Osteoblast (primary cell): Measurements from ENCODE around the gene ISOC1. TPM values are rescaled to one million over a fixed set of nuclear protein-coding genes. Genes with fewer than 3 reads are reported as not detected.

ENCODE experiments used
- DNase-seq: peaks from one replicate; pipeline ENCODE4 v3.0.0; 2011; ENCODE audit warnings: low spot score, mixed read lengths; ENCODE audit not compliant: insufficient read length; ENCODE audit errors: missing footprints
- H2AFZ ChIP-seq: 2 replicates; pipeline ENCODE4 v1.6.0; 2011; ENCODE audit warnings: mild to moderate bottlenecking, low read length
- H3K27ac ChIP-seq: 2 replicates; pipeline ENCODE4 v1.5.1; 2011; ENCODE audit warnings: mild to moderate bottlenecking, low read depth, low read length, moderate library complexity
- H3K27me3 ChIP-seq: 2 replicates; pipeline ENCODE4 v1.6.0; 2012; ENCODE audit warnings: mild to moderate bottlenecking, control low read depth, inconsistent platforms, low read length, moderate library complexity; ENCODE audit not compliant: insufficient read depth
- H3K36me3 ChIP-seq: 2 replicates; pipeline ENCODE4 v1.5.1; 2011; ENCODE audit warnings: mild to moderate bottlenecking, low read length, control low read depth, moderate library complexity; ENCODE audit not compliant: insufficient read depth
- H3K4me1 ChIP-seq: 2 replicates; pipeline ENCODE4 v1.5.1; 2011; ENCODE audit warnings: mild to moderate bottlenecking, low read length, control low read depth, moderate library complexity; ENCODE audit not compliant: insufficient read depth
- H3K4me2 ChIP-seq: 2 replicates; pipeline ENCODE4 v1.6.0; 2011; ENCODE audit warnings: mild to moderate bottlenecking, low read length; ENCODE audit not compliant: insufficient read depth
- H3K4me3 ChIP-seq: fragments of 200-600 bp; sonication (generic); 3 replicates; pipeline ENCODE4 v1.5.1; 2012; ENCODE audit warnings: mild to moderate bottlenecking, low read length, inconsistent platforms; ENCODE audit not compliant: insufficient read depth
- H3K79me2 ChIP-seq: 2 replicates; pipeline ENCODE4 v1.6.0; 2012; ENCODE audit warnings: mild to moderate bottlenecking, low read length, control low read depth, inconsistent platforms; ENCODE audit not compliant: insufficient read depth
- H3K9me3 ChIP-seq: 2 replicates; pipeline ENCODE4 v1.5.1; 2011; ENCODE audit warnings: low read depth, low read length, control low read depth
- H4K20me1 ChIP-seq: 2 replicates; pipeline ENCODE4 v1.6.0; 2012; ENCODE audit warnings: mild to moderate bottlenecking, low read length, control low read depth; ENCODE audit not compliant: insufficient read depth
- CTCF ChIP-seq: IDR thresholded peaks from 2 replicates; pipeline ENCODE4 v1.5.1; 2011; ENCODE audit warnings: mild to moderate bottlenecking, low read depth, low read length, moderate library complexity; ENCODE audit errors: extremely low read depth
- total RNA-seq: library from RNA; depleted of rRNA; stranded (reverse); fragments of >200 nt; gene quantifications from 2 replicates; pipeline ENCODE4 v1.2.3, GENCODE V29; 2012

Gene ISOC1
- total RNA-seq, 1 donor = 9.8 TPM

GRCh38 chr5:129112295-129112694 is 17.7 kb downstream of the ISOC1 start:
- no peaks in the 10 kb centered on the region for H3K27me3 ChIP-seq
- DNase-seq = no peak
- peaks cover 3% of the 10 kb centered on the region for H3K4me1 ChIP-seq
- H3K9me3 ChIP-seq = no peaks in the 10 kb centered on the region
- H3K79me2 ChIP-seq = no peaks in the 10 kb centered on the region
- no peaks in the 10 kb centered on the region for H3K36me3 ChIP-seq
- TF ChIP-seq CTCF = no peak
- H3K27ac ChIP-seq = no peak overlapping the region
- no peaks in the 10 kb centered on the region for H4K20me1 ChIP-seq
- no peak overlapping the region for H2AFZ ChIP-seq
- H3K4me3 ChIP-seq = no peak overlapping the region
- H3K4me2 ChIP-seq = no peak overlapping the region

- no peak overlapping the region for H3K4me3 ChIP-seq
- H3K4me1 ChIP-seq = peaks cover 3% of the 10 kb centered on the region
- no peak overlapping the region for H2AFZ ChIP-seq
- H3K4me2 ChIP-seq = no peak overlapping the region
- no peak overlapping the region for H3K27ac ChIP-seq
- no peaks in the 10 kb centered on the region for H3K36me3 ChIP-seq
- no peaks in the 10 kb centered on the region for H3K9me3 ChIP-seq
- H3K27me3 ChIP-seq = no peaks in the 10 kb centered on the region
- DNase-seq = no peak
- H3K79me2 ChIP-seq = no peaks in the 10 kb centered on the region
- peak; percentile 30 for TF ChIP-seq CTCF
- H4K20me1 ChIP-seq = no peaks in the 10 kb centered on the region
Observed at GRCh38 chr5:129113867-129114266, 19.3 kb downstream of the ISOC1 start.

- DNase-seq = no peak
- no peak overlapping the region for H2AFZ ChIP-seq
- H3K79me2 ChIP-seq = no peaks in the 10 kb centered on the region
- no peak overlapping the region for H3K4me2 ChIP-seq
- H3K36me3 ChIP-seq = no peaks in the 10 kb centered on the region
- no peaks in the 10 kb centered on the region for H3K27me3 ChIP-seq
- no peak for TF ChIP-seq CTCF
- no peak overlapping the region for H3K27ac ChIP-seq
- peaks cover 3% of the 10 kb centered on the region for H3K4me1 ChIP-seq
- H3K4me3 ChIP-seq = no peak overlapping the region
- H3K9me3 ChIP-seq = no peaks in the 10 kb centered on the region
- no peaks in the 10 kb centered on the region for H4K20me1 ChIP-seq
Observed at GRCh38 chr5:129114539-129115193, 20.1 kb downstream of the ISOC1 start.

- Histone ChIP-seq H2AFZ (no peak overlapping the region), H3K4me2 (no peak overlapping the region), H3K9me3 (no peaks in the 10 kb centered on the region), H3K27ac (no peak overlapping the region), H3K27me3 (no peaks in the 10 kb centered on the region), H3K79me2 (no peaks in the 10 kb centered on the region), H3K36me3 (no peaks in the 10 kb centered on the region), H4K20me1 (no peaks in the 10 kb centered on the region), H3K4me1 (peaks cover 1% of the 10 kb centered on the region), H3K4me3 (no peak overlapping the region)
- TF ChIP-seq CTCF = no peak
- no peak for DNase-seq
Observed at GRCh38 chr5:129115680-129116079, 21.1 kb downstream of the ISOC1 start.
